ENCODE results near the gene GPBP1L1. TPM values are rescaled to one million over a fixed set of nuclear protein-coding genes. Genes with fewer than 3 reads are reported as not detected.

Gene GPBP1L1
- total and polyA plus RNA-seq, 2 of the 13 experiments (the other 11 are each of a cell fraction or from before 2014, with no cell fraction given) = 45.9 to 86.1 TPM

DNA sequence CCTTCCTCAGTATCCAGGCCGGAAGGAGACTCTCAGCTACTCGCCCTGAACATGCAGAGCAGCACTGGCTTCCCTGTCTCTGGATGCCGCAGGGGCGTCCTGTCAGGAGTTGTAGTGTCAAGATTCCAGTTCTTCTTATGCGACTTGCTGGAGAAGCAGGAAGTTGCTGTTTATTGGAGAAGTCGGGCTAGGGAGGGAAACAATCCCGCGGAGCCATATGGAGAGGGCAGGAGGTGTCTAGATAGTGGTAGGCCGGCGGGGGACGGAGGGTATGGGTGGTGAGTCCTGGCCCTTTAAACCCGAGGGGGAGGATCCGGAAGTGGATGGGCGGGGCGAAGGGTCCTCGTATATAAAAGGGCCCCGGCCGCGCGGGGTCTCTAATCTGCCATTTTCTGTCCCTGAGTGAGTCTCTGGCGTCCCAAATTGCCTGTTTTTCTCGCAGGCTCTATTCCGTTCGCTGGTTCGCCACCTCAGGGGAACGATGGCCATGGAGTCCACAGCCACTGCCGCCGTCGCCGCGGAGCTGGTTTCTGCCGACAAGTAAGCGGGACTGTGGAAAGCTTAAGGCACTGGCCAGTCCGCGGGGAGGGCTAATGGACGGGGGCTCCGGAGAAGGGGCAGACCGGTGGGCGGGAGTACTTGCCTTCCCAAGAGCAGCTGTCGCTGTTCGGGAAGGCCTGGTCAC, 102.5 kb downstream of the GPBP1L1 start, which contains the start of gene NASP (continued):
- TF ChIP-seq REST (IDR thresholded peaks at IDR 0.05; ENCODE audit: borderline replicate concordance in 1 of 2, low read depth in 1 of 2, low read length in 2 of 2) = peak in 1 of 2 experiments; percentile 39; a peak in 1 of 4 replicates
- TF ChIP-seq SALL2 (CRISPR knock-in tag; IDR thresholded peaks at IDR 0.05) = peak; percentile 38; the same call in 1 of the 2 replicates
- no peak for TF ChIP-seq ZNF740 (CRISPR knock-in tag; IDR thresholded peaks at IDR 0.05)
- TF ChIP-seq HNF1B (CRISPR knock-in tag; IDR thresholded peaks at IDR 0.05) = no peak; the same call in 1 of the 2 replicates
- TF ChIP-seq SMYD3 (CRISPR knock-in tag; IDR thresholded peaks at IDR 0.05) = no peak
- peak; percentile 64; the same call in 1 of the 2 replicates for TF ChIP-seq ZNF746 (CRISPR knock-in tag; IDR thresholded peaks at IDR 0.05)
- TF ChIP-seq, protein P1, sequence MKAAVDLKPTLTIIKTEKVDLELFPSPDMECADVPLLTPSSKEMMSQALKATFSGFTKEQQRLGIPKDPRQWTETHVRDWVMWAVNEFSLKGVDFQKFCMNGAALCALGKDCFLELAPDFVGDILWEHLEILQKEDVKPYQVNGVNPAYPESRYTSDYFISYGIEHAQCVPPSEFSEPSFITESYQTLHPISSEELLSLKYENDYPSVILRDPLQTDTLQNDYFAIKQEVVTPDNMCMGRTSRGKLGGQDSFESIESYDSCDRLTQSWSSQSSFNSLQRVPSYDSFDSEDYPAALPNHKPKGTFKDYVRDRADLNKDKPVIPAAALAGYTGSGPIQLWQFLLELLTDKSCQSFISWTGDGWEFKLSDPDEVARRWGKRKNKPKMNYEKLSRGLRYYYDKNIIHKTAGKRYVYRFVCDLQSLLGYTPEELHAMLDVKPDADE (CRISPR knock-in tag; IDR thresholded peaks at IDR 0.05) = no peak
- no peak for TF ChIP-seq ZNF792 (CRISPR knock-in tag; IDR thresholded peaks at IDR 0.05)
- no peak for TF ChIP-seq FOSL2 (CRISPR knock-in tag; IDR thresholded peaks at IDR 0.05)
- TF ChIP-seq ZFP36L2 (CRISPR knock-in tag; IDR thresholded peaks at IDR 0.05) = no peak
- TF ChIP-seq STAT5B (CRISPR knock-in tag; IDR thresholded peaks at IDR 0.05) = no peak
- TF ChIP-seq HIVEP1 (CRISPR knock-in tag; IDR thresholded peaks at IDR 0.05) = no peak
- TF ChIP-seq, protein P2, sequence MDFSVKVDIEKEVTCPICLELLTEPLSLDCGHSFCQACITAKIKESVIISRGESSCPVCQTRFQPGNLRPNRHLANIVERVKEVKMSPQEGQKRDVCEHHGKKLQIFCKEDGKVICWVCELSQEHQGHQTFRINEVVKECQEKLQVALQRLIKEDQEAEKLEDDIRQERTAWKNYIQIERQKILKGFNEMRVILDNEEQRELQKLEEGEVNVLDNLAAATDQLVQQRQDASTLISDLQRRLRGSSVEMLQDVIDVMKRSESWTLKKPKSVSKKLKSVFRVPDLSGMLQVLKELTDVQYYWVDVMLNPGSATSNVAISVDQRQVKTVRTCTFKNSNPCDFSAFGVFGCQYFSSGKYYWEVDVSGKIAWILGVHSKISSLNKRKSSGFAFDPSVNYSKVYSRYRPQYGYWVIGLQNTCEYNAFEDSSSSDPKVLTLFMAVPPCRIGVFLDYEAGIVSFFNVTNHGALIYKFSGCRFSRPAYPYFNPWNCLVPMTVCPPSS (IDR thresholded peaks at IDR 0.05) = no peak
- TF ChIP-seq ZNF414 (CRISPR knock-in tag; IDR thresholded peaks at IDR 0.05) = peak; percentile 26; the same call in 1 of the 2 replicates
- TF ChIP-seq PAXIP1 (CRISPR knock-in tag; conservative IDR thresholded peaks at IDR 0.05) = 0 out of 2 replicates have a peak, but pooled peaks have one; percentile 19
- TF ChIP-seq ZSCAN31 (CRISPR knock-in tag; IDR thresholded peaks at IDR 0.05; ENCODE audit: low read depth) = no peak
